IMR-90 (cell line): ENCODE data around the gene TREML2. TPM values are rescaled to one million over a fixed set of nuclear protein-coding genes. Genes with fewer than 3 reads are reported as not detected.

Source experiments
- ATAC-seq: fragments of 200-7000 bp; cut with Tn5 transposase; 2 replicates; pipeline ENCODE4 v1.9.1; 2020; ENCODE audit warnings: low read depth, mild to moderate bottlenecking, moderate library complexity
- BruUV-seq: library from RNA; stranded (reverse); fragments of 400-500 nt; replicated peaks from 2 replicates; lab custom pipeline; 2021; lab: Mats Ljungman, UMichigan
- CTCF ChIA-PET: fragments of 300-600 bp; formaldehyde crosslinking; extraction: SDS; loops from one replicate; lab custom pipeline; 2021; ENCODE audit warnings: antibody characterized with exemption; lab: Yijun Ruan, JAX
- POLR2A ChIA-PET: fragments of 300-600 bp; sonication (Branson Sonifier 250); formaldehyde crosslinking; loops from one replicate; lab custom pipeline; 2022; ENCODE audit warnings: antibody characterized with exemption; ENCODE audit not compliant: unreplicated experiment; lab: Charles Lee
- DNase-seq: peaks from one replicate; pipeline ENCODE4 v3.0.0; 2013
- H2AFZ ChIP-seq: replicated peaks from 2 replicates; pipeline ENCODE3; 2013; ENCODE audit warnings: low read length, mild to moderate bottlenecking; ENCODE audit not compliant: poor library complexity
- H2AK5ac ChIP-seq: 2 replicates; pipeline ENCODE4 v1.6.1; 2013; ENCODE audit warnings: low read depth, low read length, inconsistent platforms
- H2AK9ac ChIP-seq: replicated peaks from 2 replicates; pipeline ENCODE3; 2013; ENCODE audit warnings: mild to moderate bottlenecking, low read depth, low read length, moderate library complexity; ENCODE audit not compliant: poor library complexity
- H2BK120ac ChIP-seq: 2 replicates; pipeline ENCODE4 v1.6.1; 2013; ENCODE audit warnings: low read depth, low read length, inconsistent platforms
- H2BK15ac ChIP-seq: 3 replicates; pipeline ENCODE4 v1.6.1; 2013; ENCODE audit warnings: low read depth, low read length, inconsistent platforms
- H2BK20ac ChIP-seq: 2 replicates; pipeline ENCODE4 v1.6.1; 2013; ENCODE audit warnings: low read depth, mild to moderate bottlenecking, inconsistent platforms, low read length, moderate library complexity
- H2BK5ac ChIP-seq: 2 replicates; pipeline ENCODE4 v1.6.1; 2013; ENCODE audit warnings: mild to moderate bottlenecking, low read depth, low read length, inconsistent platforms; ENCODE audit not compliant: poor library complexity, severe bottlenecking
- H3K14ac ChIP-seq: replicated peaks from 2 replicates; pipeline ENCODE4 v1.6.1; 2013; ENCODE audit warnings: low read depth, low read length, inconsistent platforms
- H3K18ac ChIP-seq: 2 replicates; pipeline ENCODE4 v1.6.1; 2013; ENCODE audit warnings: low read depth, low read length, control low read depth
- H3K23ac ChIP-seq: 2 replicates; pipeline ENCODE4 v1.6.1; 2013; ENCODE audit warnings: low read depth, low read length, inconsistent platforms
- H3K27ac ChIP-seq: 2 replicates; pipeline ENCODE4 v1.5.1; 2013; ENCODE audit warnings: mild to moderate bottlenecking, control low read depth, low read length; ENCODE audit not compliant: insufficient read depth
- H3K27me3 ChIP-seq: 2 replicates; pipeline ENCODE4 v1.6.1; 2013; ENCODE audit warnings: low read length; ENCODE audit not compliant: control insufficient read depth, insufficient read depth
- H3K36me3 ChIP-seq: 2 replicates; pipeline ENCODE4 v1.6.1; 2013; ENCODE audit warnings: low read length, mixed read lengths; ENCODE audit not compliant: control insufficient read depth, insufficient read depth
- H3K4ac ChIP-seq: 2 replicates; pipeline ENCODE4 v1.6.1; 2013; ENCODE audit warnings: low read depth, low read length, inconsistent platforms
- H3K4me1 ChIP-seq: 2 replicates; pipeline ENCODE4 v1.6.1; 2013; ENCODE audit warnings: low read length, mixed read lengths; ENCODE audit not compliant: control insufficient read depth, insufficient read depth
- H3K4me2 ChIP-seq: 2 replicates; pipeline ENCODE4 v1.6.1; 2013; ENCODE audit warnings: low read depth, mild to moderate bottlenecking, control low read depth, low read length, moderate library complexity
- H3K4me3 ChIP-seq: 2 replicates; pipeline ENCODE4 v1.5.1; 2013; ENCODE audit warnings: low read depth, mild to moderate bottlenecking, control low read depth, low read length, moderate library complexity; ENCODE audit not compliant: insufficient read depth
- H3K56ac ChIP-seq: 2 replicates; pipeline ENCODE4 v1.6.1; 2013; ENCODE audit warnings: low read length, inconsistent platforms; ENCODE audit not compliant: insufficient read depth; ENCODE audit errors: extremely low read depth
- H3K79me1 ChIP-seq, 2 experiments: 2 replicates each; pipeline ENCODE4 v1.6.1; 2013; ENCODE audit warnings: low read length in 2 of 2, inconsistent platforms in 1 of 2, low read depth in 1 of 2
- H3K9ac ChIP-seq: 2 replicates; pipeline ENCODE4 v1.6.1; 2013; ENCODE audit warnings: low read depth, low read length, control low read depth
- H3K9me1 ChIP-seq: 2 replicates; pipeline ENCODE4 v1.6.1; 2013; ENCODE audit warnings: low read length, inconsistent platforms; ENCODE audit not compliant: insufficient read depth
- H3K9me3 ChIP-seq: 2 replicates; pipeline ENCODE4 v1.6.1; 2013; ENCODE audit warnings: low read length; ENCODE audit not compliant: control insufficient read depth, insufficient read depth
- H4K20me1 ChIP-seq: 2 replicates; pipeline ENCODE4 v1.6.1; 2013; ENCODE audit warnings: low read length, inconsistent platforms; ENCODE audit not compliant: insufficient read depth
- H4K5ac ChIP-seq: 2 replicates; pipeline ENCODE4 v1.6.1; 2013; ENCODE audit warnings: mild to moderate bottlenecking, low read depth, low read length, control low read depth
- H4K8ac ChIP-seq, 2 experiments: 2 replicates each; pipeline ENCODE4 v1.6.1; 2013; ENCODE audit warnings: low read depth in 2 of 2, low read length in 2 of 2, control low read depth in 1 of 2, inconsistent platforms in 1 of 2
- H4K91ac ChIP-seq: 2 replicates; pipeline ENCODE4 v1.6.1; 2013; ENCODE audit warnings: low read depth, low read length, inconsistent platforms; ENCODE audit not compliant: insufficient read depth
- RFX5 ChIP-seq: IDR thresholded peaks from 2 replicates; pipeline ENCODE4 v1.8.0; 2012; ENCODE audit warnings: low read depth, mild to moderate bottlenecking, low read length, moderate library complexity
- WGBS, 2 experiments: methylation state at CpG; one replicate each; pipeline versions ENCODE4 v1.1.5 to v1.1.7; 2013; ENCODE audit warnings: missing lambda C conversion rate in 2 of 2; ENCODE audit not compliant: insufficient read length in 1 of 2; ENCODE audit errors: extremely low coverage in 2 of 2; 5-methylcytosine and 5-hydroxymethylcytosine counted together
- dilution Hi-C: fragments of 300-500 bp; cut with HindIII; formaldehyde crosslinking; loops from one replicate; pipeline ENCODE4 v1.14.3; 2018; ENCODE audit warnings: low sequenced_read_pairs; ENCODE audit not compliant: unreplicated experiment
- in situ Hi-C: fragments of 300-500 bp; cut with MboI; formaldehyde crosslinking; loops from 3 replicates; pipeline ENCODE4 v1.14.3; 2019; ENCODE audit warnings: low sequenced_read_pairs, inconsistent platforms, mixed read lengths
- intact Hi-C: fragments of 100-400 bp; cut with micrococcal nuclease; formaldehyde crosslinking; loops from 2 replicates; pipeline ENCODE4 v1.10.0; 2022
- polyA plus RNA-seq, 3 experiments: library from polyadenylated mRNA; depleted of rRNA; stranded (reverse); fragments of >200 nt; gene quantifications; 2 replicates each; pipeline ENCODE4 v1.2.3, GENCODE V29; 2012; ENCODE audit warnings: low replicate concordance in 1 of 3
- total RNA-seq: library from RNA; depleted of rRNA; stranded (reverse); fragments of >200 nt; gene quantifications from 2 replicates; pipeline ENCODE4 v1.2.3, GENCODE V29; 2012
- TF ChIP-seq, protein P1 (sequence below): conservative IDR thresholded peaks from 2 replicates; pipeline ENCODE4 v1.5.1; 2012; ENCODE audit warnings: mild to moderate bottlenecking, low read depth, low read length, improper control_type of control experiment

Gene TREML2
- total and polyA plus RNA-seq, 2 of the 4 experiments (the other 2 are of a cell fraction), result not detected

DNA sequence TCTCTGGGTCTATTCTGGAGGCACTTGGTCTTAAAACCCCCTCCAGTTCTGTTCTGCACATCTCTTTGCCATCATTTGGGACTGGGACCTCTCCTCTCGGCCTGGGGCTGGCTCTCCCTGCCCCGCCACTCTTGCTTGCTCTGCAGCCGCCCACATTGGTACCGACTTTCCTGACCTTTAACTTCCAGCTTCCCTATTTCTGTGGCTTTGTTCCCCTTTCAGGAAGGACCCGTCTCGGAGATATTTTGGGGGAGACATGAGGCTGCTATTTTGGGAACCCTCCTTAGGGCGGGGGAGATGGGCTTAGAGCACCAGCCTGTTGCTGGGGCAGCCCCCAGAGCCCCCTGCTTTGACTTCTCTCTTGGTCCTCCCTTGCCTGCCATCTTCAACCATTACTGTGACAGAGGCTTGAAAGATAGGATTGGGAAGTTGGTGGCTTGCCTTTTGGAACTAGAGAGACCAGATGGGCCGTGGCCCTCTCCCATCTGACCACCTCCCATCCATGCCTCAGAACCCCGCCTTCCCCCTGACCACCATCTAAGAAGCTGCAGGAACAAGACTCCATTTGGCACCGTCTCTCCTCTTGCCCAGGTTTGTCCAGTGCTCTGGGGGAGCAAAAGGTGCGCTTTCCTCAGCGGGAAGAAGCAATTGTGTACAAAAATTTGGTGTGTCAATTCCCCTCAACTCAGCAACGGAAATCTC, 38.9 kb downstream of the TREML2 start:
- Histone ChIP-seq H2AK5ac (no peak overlapping the region), H3K9me3 (no peaks in the 10 kb centered on the region), H3K79me1 (no peaks in the 10 kb centered on the region), H2BK5ac (no peak overlapping the region), H3K4me1 (peaks cover 6% of the 10 kb centered on the region; the same call in 1 of the 2 replicates), H4K8ac (no peak overlapping the region), H4K5ac (no peak overlapping the region), H3K9ac (no peak overlapping the region), H3K14ac (no peak overlapping the region), H3K9me1 (no peaks in the 10 kb centered on the region), H3K4me2 (no peak overlapping the region), H2AFZ (no peak overlapping the region), H2BK20ac (no peak overlapping the region), H2AK9ac (no peak overlapping the region), H4K20me1 (no peaks in the 10 kb centered on the region), H3K27ac (no peak overlapping the region), H3K56ac (no peak overlapping the region), H3K23ac (no peak overlapping the region), H3K4ac (no peak overlapping the region), H2BK120ac (no peak overlapping the region), H3K27me3 (peaks cover 5% of the 10 kb centered on the region), H4K91ac (no peak overlapping the region), H2BK15ac (no peak overlapping the region), H3K36me3 (no peaks in the 10 kb centered on the region), H3K4me3 (no peak overlapping the region), H3K18ac (no peak overlapping the region)
- intact Hi-C loops (no loop called here), in situ Hi-C loops (no loop called here), dilution Hi-C loops (no loop called here)
- DNase-seq, result no peak
- TF ChIP-seq, protein P1, sequence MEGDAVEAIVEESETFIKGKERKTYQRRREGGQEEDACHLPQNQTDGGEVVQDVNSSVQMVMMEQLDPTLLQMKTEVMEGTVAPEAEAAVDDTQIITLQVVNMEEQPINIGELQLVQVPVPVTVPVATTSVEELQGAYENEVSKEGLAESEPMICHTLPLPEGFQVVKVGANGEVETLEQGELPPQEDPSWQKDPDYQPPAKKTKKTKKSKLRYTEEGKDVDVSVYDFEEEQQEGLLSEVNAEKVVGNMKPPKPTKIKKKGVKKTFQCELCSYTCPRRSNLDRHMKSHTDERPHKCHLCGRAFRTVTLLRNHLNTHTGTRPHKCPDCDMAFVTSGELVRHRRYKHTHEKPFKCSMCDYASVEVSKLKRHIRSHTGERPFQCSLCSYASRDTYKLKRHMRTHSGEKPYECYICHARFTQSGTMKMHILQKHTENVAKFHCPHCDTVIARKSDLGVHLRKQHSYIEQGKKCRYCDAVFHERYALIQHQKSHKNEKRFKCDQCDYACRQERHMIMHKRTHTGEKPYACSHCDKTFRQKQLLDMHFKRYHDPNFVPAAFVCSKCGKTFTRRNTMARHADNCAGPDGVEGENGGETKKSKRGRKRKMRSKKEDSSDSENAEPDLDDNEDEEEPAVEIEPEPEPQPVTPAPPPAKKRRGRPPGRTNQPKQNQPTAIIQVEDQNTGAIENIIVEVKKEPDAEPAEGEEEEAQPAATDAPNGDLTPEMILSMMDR, result no peak
- no peak for TF ChIP-seq RFX5
- no peak for ATAC-seq
- WGBS, 2 experiments, result no CpG with 5 or more reads among the region's 13 CpGs
- BruUV-seq, result no TSS peak
- CTCF ChIA-PET, result no interaction called here
- POLR2A ChIA-PET, result no interaction called here
